Upper lobe of left lung (tissue), 4 donors: ENCODE data around the gene NLRP7.
"Not testable (repeated sequence)": the region's sequence is repeated elsewhere in the genome, so short reads cannot be mapped to it uniquely, and the experiment has no call there.

Experiments used
- CTCF ChIP-seq, 6 experiments: fragments of 450-650 bp in 4 of 6; fragments of 200-600 bp in 2 of 6; sonication (generic) in 2 of 6; IDR thresholded peaks; one replicate each; pipeline ENCODE4 v1.5.1; 2016 to 2019; ENCODE audit warnings: antibody characterized with exemption in 6 of 6
- EP300 ChIP-seq, 4 donors: sonication (generic); formaldehyde crosslinking; IDR thresholded peaks; one replicate each; pipeline ENCODE4 v1.5.1; 2017; ENCODE audit warnings: antibody characterized with exemption in 4 of 4, control low read depth in 2 of 4
- POLR2A ChIP-seq, 4 donors: fragments of 450-650 bp; IDR thresholded peaks; one replicate each; pipeline ENCODE4 v1.5.1; 2016 to 2017; ENCODE audit warnings: antibody characterized with exemption in 4 of 4, mild to moderate bottlenecking in 2 of 4

GRCh38 chr19:54943772-54944361 is 3.5 kb downstream of the NLRP7 start:
- not testable (repeated sequence) for TF ChIP-seq POLR2A, CTCF, EP300 (IDR thresholded peaks at IDR 0.05)
